Stimulated activated CD8-positive, alpha-beta memory T cell treated with anti-CD3 and anti-CD28 coated beads, Interleukin-12 subunit alpha, Interleukin-12 subunit beta, amount 100 ng/mL, for 24 hours (primary cell): ENCODE results near the gene EIF4G1.

Experiments
- DNase-seq: peaks from one replicate; pipeline ENCODE4 v3.0.0-alpha.2; 2020; ENCODE audit errors: extremely low read depth

EIF4G1 gene

DNA sequence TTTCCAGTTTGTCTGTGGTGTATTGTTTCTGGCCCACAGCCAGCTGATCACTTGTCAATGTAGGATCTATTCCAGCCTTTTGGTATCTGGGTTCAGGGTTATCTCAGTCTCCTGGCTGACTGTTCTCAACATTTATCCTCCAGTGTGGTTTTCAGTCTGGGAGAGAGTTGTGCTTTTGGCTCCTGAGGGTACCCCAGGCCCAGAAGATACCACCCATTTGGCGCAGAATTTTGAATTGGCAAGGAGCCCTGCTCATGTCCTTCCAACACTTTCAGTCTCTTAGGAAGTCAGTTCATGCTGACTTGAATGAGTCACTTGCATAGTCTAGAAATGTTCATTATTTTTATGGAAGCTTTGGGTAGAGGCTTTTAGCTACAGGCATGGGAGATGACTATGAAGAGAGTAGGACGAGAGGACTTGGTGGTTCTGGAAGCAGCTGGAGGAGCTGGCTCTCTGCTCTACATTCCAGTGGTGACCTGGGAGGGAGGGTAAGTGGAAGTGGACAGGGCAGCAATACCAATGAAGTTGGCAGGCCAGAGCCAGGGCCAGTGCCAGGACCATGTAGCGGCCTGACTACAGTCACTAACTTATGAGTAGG, 54.3 kb downstream of the EIF4G1 start:
- no peak for DNase-seq

DNA sequence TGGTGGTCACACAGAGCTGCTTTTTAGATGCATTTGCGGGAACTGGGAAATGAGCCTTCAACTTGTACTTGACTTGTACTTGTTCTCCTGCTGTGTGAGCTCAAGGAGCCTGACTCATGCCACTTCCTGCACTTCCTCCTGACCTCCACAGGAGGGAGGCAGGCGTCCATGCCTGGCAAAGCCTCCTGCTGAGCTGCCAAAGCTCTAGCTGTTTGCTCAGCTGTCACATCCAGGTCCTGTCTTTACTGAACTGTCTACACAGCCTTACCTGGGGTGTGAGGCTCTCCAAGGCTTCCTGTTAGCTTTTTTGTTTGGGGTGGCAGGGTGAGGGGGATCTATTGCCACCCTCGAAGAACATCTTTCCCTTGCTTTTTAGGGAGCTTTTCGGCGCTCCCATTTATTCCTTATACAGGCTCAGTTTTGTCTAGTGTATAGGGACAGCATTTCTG, 57.2 kb downstream of the EIF4G1 start:
- no peak for DNase-seq

DNA sequence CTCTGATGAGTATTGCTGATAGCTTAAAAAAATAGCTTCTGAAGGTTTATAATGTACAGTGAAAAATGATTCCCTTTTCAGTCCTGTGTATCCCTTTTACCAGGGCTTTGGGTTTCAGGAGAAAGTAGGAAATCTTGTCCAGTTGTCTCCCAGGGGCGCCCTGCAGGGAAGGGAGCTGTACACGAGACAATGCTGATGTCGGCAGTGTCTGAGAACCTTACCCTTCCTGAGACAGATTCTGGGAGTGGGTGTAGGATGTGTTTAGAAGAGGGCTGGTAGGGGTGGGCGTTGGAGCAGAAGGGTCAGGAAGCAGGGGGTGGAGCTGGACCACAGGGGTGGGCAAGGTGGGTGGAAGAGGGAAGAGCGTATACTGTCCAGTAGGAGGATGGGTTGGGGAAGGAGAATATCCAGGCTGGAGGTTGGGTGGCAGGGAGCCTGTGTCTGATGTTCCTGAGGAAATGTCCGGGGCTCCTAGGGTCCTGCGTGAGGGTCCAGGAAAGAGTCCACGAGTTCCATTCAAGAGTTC, 58.0 kb downstream of the EIF4G1 start:
- no peak for DNase-seq

DNA sequence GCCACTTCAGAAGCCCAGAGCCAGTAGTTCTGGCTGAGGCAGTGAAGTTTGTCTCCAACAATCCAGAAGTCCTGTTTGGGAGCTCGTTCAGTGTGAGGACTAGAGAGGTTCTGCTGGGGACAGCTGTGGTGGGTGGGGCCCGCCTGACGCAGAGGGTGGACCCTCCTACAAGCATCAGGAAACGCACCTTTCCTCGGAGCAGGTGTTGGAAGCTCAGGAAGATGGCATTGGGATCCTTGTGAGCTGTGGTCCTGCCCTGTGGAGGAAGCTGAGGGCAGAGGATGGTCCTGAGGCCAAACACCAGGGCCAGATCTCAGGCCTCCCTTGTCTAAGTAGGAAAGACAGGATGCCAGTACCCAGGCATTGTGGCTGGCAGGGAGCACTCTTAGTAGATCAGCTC, 58.5 kb downstream of the EIF4G1 start:
- DNase-seq, result no peak

DNA sequence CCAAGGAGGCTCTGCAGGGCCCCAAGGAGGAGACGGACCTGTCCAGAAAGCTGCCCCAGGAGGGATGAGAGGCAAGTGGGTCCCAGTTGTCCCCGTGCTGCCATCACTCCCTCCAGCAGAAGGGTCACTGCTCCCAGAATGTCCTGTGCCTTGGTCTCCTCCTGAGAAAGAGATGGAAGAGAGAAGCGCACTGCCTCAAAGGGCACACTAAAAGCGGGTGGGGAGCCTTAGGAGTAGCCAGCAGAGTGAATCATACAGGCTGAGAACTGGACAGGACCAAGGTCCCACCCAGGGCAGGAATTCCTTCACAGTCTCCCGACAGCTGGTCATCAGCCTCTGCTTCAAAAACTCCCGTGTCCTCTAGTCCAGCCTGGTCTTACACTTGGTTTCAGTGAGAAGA, 59.0 kb downstream of the EIF4G1 start:
- DNase-seq, result no peak

DNA sequence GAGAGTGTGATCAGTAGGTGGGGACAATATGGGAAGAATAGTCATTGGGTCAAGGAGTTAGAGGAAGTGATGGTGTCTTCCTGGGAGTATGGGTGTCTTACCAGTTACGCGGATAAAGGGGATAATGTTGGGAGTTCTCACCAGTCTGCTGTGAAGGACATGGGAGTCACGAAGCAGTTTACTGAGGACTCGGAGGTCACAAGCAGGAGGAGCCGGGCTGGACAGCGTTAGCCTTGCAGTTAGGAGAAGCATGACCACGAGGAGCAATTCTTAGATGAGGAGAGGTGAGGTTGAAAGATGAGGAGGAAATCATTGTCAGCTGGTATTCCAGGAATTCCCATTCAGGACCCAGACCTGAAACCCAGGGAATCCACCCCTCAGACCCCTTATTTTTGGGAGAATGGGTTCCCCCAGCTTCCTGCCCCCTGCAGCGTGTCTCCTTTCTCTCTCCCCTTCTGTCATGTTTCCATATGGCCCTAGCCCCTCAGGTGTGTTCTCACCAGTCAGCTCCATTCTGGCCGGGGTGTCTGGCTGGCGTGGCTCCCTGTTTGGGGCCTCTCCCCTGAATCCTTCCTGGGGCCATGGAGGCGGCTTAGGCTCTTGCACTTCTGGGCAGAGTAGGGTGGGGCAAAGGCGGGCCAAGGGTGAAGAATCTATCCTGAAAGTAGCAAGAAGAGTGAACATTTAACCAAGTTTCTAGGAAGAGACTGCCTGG, 61.5 kb downstream of the EIF4G1 start:
- no peak for DNase-seq

DNA sequence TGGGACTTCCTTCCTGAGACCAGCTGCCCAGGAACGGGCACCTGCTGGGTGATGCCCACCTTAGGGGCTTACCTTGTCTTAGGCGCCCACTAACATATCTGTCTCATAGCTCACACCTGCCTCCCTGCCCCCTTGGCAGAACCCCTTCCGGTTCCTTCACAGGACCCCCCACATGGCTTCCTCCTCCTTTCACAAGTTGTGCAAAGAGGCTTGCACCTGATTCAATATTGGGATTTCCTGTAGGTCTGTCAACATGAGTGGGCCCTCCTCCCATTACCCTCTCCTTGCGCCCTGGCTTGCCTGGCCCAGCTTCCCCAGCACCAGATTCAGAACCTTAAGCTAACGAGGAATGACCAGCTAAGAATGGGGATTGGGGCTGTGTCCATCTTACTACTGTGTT, 63.0 kb downstream of the EIF4G1 start:
- DNase-seq, result no peak

DNA sequence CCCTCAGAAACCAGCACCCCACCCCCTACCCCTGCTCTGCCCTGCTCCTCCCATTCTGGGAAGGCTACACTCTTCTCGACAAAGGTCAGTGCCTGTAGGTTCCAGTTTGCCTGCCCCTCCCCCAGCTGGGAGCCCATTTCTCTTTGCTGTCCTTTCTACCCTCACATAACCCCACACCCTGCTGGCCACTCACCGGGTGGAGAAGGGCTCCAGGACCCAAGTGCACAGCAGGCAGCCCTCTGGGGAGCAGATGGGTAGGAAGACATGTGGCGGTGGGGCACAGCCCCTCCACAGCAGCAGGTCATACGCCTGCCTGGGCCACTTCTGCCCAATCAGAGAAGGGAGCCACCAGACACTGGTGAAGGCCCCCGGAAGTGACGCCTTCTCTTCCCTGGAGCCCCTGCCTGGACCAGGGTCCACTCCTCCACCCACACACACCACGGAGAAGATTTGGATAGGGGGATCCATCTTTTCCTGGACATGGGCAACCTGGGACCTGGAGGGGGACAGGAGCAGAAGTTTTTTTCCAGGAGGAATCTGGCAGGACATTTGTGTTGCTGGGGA, 63.6 kb downstream of the EIF4G1 start, which contains the start of gene THPO:
Gene THPO, minus strand, starts transcription at position 326 of the 564 bp plus-strand sequence. CDS start 1,948 bp downstream, outside the sequence.
- no peak for DNase-seq

DNA sequence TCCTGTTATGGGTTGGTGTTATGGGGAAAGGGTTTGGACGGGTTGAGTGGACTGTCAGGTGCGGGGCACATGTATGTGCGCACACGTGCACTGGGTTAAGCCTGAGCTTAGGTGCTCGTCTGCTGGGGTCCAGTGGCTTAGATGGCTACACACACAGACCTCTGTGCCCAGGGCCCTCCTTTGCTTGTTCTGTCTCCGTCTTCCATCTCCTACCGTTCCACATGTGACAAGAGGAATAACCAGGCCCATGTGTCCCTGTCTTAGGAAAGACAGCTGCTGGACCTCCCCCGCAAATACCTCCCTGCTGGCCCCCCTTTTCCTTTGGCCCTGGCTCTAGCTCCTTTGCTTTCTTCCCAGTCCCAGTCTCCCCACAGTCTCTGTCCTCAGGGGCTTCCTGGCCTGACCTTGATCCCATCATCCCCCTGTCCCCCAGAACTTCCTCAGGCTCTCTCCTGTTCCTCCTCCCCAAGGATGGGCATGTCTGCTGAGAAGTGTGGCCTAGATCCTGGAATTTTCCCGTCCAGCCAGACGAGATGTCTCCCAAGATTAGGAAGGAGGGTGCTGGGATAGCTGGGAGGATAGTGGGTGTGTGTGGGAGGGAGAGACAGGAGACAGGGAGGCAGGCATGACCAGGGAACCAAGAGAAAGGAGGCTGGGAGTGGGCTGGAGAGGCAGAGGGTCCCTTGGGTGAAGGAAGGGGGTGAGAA, 64.4 kb downstream of the EIF4G1 start:
- DNase-seq, result no peak

DNA sequence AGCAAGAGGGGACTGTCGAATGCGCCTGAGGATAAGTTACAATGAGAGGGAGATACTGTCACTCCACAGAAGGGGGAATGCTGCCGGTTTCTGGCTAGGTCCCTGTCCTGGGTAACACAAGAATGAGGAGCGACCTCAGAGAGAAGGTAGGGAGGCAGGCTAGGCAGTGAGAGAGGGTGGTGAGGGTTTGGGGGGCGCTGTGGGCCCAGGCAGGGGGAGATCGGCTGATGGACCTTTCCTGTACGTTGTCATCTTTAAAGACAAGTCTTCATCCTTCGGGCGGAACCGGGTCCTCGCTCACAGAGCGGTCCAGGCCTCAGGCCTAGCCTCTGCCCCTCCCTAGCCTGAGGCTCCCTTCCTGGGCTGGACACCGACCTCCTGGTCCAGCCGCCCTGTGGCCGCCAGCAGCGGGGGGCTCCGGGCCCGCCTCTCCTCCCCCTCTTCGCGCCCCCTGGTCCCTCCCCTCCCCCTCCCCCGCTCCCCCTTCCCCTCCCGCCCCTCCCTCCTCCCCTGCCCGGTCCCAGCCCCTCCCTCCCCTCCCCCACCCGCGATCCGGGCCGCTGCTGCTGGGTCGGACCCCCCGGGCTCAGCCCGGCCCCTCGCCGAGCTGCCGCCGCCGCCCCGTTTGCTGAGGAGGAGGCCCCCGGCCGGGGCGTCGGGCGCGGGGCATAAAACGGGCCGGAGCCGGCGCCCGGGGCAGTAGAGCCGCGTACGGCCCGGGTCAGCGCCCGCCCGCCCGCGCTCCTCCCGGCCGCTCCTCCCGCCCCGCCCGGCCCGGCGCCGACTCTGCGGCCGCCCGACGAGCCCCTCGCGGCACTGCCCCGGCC, 65.2 kb downstream of the EIF4G1 start, which contains the start of gene CHRD:
Gene CHRD, plus strand, starts transcription at position 697 of the 827 bp plus-strand sequence. CDS start 265 bp downstream, outside the sequence.
- no peak for DNase-seq

DNA sequence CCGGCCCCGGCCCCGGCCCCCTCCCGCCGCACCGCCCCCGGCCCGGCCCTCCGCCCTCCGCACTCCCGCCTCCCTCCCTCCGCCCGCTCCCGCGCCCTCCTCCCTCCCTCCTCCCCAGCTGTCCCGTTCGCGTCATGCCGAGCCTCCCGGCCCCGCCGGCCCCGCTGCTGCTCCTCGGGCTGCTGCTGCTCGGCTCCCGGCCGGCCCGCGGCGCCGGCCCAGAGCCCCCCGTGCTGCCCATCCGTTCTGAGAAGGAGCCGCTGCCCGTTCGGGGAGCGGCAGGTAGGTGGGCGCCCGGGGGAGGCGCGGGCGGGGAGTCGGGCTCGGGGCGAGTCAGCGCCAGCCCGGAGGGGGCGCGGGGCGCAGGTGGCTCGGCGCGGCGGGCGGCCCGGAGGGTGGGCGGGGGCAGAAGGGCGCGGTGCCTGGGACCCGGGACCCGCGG, 65.8 kb downstream of the EIF4G1 start:
- DNase-seq, result no peak

DNA sequence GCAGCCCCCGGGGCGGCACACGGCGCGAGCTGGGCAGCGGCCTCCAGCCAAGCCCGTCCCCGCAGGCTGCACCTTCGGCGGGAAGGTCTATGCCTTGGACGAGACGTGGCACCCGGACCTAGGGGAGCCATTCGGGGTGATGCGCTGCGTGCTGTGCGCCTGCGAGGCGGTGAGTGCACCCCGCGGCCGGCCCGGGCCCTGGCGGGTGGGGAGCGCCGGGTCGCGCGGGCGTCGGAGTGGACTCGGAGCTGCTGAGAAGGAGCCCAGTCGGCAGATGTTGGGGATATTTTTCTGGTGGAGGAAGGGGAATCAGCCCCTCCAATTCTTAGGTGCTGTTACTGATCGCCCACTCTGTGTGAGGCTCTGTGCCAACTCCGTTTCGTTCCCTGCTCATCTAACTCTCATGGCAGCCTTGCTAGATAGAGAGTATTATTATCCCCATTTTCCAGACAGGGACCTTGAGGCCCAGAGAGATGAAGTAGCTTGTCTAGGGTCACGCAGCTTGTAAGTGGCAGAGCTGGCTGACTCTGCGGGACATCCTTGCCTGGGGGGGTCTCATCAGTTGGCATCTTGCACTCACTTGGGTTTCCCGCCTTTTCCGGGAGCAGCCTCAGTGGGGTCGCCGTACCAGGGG, 66.3 kb downstream of the EIF4G1 start:
- no peak for DNase-seq

DNA sequence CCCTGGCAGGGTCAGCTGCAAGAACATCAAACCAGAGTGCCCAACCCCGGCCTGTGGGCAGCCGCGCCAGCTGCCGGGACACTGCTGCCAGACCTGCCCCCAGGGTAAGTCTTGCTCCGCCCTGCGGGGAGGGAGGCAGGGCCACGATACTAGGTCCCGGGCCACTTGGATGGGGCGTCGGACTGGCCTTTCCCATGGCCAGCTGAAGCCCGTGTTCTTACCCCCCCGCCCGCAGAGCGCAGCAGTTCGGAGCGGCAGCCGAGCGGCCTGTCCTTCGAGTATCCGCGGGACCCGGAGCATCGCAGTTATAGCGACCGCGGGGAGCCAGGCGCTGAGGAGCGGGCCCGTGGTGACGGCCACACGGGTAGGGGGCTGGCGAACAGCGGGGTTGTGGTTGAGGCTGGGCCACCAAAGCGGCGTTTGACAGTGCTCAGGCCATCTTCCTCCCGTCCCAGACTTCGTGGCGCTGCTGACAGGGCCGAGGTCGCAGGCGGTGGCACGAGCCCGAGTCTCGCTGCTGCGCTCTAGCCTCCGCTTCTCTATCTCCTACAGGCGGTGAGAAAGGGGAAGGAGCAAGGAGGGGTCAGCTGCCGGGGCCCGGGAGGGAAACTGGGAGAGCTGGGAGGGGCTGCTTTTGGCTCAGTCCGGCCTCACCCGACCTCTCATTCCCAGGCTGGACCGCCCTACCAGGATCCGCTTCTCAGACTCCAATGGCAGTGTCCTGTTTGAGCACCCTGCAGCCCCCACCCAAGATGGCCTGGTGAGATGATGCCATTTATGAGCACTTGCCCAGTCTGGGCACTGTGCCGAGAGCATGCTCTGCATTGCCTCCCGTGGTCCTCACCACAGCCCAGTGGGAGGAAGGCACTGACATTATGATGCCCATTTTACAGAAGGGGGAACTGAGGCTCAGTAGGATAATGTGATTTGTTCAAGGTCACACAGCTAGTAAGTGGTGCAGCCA, 67.1 kb downstream of the EIF4G1 start:
- no peak for DNase-seq

DNA sequence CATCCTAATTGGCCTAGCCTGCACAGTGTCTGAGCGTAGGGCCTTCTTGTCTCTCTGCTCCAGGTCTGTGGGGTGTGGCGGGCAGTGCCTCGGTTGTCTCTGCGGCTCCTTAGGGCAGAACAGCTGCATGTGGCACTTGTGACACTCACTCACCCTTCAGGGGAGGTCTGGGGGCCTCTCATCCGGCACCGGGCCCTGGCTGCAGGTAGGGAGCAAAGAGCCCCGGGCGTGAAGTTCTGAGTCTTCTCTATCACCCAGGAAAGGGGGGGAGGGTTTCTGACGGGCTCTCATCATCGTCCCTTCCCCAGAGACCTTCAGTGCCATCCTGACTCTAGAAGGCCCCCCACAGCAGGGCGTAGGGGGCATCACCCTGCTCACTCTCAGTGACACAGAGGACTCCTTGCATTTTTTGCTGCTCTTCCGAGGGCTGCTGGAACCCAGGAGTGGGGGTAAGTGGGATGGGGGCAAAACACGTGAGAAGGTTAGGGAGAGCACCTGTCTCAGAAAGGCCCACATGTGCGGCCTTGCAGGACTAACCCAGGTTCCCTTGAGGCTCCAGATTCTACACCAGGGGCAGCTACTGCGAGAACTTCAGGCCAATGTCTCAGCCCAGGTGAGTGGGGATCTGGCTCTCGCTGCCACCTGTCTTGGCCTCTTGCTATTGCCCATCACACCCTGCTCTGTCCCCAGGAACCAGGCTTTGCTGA, 68.1 kb downstream of the EIF4G1 start:
- DNase-seq, result no peak

DNA sequence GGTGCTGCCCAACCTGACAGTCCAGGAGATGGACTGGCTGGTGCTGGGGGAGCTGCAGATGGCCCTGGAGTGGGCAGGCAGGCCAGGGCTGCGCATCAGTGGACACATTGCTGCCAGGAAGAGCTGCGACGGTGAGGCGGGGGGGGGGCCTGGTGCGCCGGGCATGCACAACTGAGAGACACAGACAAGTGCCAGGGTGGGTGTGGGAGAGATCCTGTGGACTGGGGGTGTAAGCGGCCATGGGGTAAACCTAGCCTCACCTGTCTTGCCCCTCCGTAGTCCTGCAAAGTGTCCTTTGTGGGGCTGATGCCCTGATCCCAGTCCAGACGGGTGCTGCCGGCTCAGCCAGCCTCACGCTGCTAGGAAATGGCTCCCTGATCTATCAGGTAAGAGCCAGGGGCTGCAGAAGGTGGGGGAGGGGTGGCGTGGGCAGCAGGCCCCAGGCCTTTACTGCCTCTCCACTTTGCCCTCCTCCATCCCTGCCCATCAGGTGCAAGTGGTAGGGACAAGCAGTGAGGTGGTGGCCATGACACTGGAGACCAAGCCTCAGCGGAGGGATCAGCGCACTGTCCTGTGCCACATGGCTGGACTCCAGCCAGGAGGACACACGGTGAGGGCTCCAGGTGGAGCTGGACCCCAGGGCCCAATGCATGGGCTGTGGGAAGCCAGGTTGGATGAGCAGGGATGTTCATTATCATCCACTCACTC, 68.8 kb downstream of the EIF4G1 start:
- DNase-seq, result no peak

DNA sequence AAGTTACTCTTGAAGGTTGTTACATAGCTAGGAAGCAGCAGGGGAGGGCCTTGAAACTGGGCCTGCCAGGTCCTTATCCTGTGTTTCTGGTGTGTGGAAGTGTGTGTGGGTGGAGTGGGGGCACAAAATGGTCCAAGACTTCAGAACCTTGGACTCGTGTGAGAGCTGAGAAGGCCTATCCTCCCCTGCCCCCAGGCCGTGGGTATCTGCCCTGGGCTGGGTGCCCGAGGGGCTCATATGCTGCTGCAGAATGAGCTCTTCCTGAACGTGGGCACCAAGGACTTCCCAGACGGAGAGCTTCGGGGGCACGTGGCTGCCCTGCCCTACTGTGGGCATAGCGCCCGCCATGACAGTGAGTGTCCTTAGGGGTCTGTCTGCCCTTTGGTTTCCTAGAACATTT, 69.9 kb downstream of the EIF4G1 start:
- no peak for DNase-seq
